Brain pericyte (primary cell): ENCODE results near the gene GRK4.

Experiments used
- DNase-seq: peaks from one replicate; pipeline ENCODE4 v3.0.0-alpha.2; 2012; ENCODE audit warnings: low read depth, low spot score

The GRK4 gene

GRCh38 chr4:3011456-3012220, 48.3 kb downstream of the GRK4 start:
- no peak for DNase-seq

- DNase-seq = no peak
Measured at GRCh38 chr4:3013323-3013722, 50.0 kb downstream of the GRK4 start.

- DNase-seq = no peak
Measured at GRCh38 chr4:3013839-3014350, 50.5 kb downstream of the GRK4 start.

- DNase-seq = no peak
Measured at GRCh38 chr4:3016961-3017360, 53.6 kb downstream of the GRK4 start.

GRCh38 chr4:3017504-3017903, 54.1 kb downstream of the GRK4 start:
- DNase-seq = no peak

DNA sequence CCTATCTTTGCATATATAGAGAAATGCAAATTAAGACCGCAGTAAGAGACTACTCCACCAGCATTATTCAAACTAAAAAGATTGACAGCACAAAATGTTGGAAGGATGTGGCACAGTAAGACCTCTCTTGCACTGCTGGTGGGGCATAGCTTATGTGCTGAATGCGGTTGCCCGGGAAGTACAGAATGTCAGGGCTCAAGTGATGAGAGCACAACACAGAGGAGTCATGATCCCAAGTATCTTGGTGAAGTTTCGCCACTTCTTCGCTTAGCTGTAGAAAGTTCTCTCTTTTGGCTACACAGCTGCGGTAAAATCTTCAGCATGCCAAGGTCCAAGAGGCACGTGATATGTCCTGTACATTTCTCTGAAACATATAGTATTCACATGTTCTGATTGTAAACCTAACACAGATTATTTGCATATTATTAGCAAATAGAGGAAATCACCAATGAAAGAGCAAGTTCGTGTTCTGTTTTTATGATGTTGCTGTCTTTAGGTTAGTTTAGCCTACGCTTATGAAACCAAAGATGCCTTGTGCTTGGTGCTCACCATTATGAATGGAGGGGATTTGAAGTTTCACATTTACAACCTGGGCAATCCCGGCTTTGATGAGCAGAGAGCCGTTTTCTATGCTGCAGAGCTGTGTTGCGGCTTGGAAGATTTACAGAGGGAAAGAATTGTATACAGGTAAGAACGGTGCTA, 55.9 kb downstream of the GRK4 start:
- DNase-seq = no peak

DNA sequence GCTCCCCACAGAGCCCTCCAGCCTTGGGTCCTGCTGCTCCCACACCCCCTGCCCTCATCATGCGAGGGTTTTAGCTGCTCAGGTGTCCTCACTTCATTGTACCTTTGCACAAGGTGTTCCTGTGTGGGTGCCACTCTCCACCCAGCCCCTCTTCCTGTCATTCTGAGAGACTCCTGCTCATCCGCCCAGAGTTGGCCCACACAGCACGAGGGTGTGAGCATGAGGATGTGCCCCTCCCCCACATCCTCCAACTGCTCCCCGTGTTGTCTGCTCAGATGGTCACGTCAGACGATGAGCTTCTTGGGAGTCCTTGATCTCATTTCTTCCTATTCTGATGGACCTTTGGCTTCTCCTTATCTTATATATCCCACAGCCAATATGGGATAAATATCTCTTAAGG, 57.8 kb downstream of the GRK4 start:
- DNase-seq = no peak

- no peak for DNase-seq
Measured at GRCh38 chr4:3021627-3022026, 58.3 kb downstream of the GRK4 start.

DNA sequence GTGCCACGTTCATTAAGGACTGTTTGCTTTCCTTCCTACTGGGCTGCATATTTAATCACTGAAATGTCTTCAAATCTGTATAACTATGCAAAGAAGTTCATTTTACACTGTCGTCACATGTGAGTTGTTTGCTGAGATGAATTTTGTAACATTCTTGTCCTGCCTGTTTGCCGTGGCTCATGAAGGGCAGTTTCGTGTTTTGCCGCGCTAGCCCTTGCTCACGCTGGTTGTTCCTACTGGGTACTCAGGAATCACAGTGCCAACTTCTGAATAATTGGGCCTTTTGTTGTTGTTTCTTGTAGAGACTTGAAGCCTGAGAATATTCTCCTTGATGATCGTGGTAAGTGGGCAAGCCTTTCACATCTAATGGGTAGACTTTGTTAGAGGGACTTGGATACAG, 58.7 kb downstream of the GRK4 start:
- DNase-seq = no peak

- DNase-seq = no peak
Measured at GRCh38 chr4:3022651-3023050, 59.3 kb downstream of the GRK4 start.

GRCh38 chr4:3025881-3026280, 62.5 kb downstream of the GRK4 start:
- no peak for DNase-seq

DNA sequence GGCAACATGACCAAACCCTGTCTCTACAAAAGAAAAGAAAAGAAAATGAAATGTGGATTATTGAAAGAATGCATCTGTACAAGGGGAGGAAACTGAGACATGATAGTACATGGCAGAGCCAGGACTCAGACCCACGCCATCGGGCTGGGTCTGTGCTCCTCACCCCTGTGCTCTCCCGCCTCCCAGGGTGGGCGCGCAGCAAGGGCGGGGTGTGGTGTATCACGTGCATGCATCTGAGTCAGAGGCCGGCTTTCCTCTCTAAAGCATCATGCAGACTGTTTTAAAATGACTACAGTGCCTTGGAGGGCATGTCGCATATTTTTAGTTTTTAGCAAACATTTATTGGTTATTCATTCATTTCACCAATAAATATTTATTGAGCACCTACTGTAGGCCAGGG, 63.2 kb downstream of the GRK4 start:
- DNase-seq = no peak

- no peak for DNase-seq
Measured at GRCh38 chr4:3029464-3029863, 66.1 kb downstream of the GRK4 start.

DNA sequence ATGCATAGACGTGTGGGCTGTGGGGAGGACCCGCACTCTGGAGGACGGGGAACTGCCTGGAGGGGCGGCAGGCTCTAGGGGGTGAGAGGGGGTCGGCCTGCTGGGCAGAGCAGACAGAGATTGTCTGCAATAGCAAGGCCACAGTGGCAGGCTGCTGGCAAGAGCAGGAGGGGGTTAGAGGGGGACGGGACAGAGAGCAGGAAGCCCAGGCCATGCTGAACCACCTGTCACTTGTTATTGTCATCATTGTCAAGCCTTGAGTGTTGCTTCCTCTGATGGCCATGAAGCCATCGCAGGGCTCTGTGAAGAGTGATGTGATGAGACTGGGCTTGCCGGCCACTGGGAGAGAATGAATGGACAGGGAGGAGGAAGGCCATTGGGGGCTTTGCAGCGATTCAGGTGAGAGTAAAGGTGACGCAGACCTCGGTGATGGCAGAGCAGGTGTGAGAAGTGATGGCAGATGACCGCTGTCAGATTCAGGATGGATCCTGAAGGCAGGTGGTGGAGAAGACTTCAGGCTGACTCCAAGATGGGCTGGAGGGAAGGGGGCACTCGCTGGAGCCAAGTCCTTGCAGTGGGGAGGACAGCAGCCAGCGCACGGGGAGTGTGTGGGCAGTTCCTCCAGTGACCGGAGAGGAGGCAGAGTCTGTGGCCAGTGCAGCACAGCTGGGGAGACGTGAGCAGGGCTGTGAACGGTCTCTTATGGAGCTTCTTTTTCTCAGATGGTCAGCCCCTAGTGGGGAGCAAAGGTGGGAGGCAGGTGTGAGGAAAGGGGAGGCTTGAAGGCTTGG, 67.4 kb downstream of the GRK4 start:
- no peak for DNase-seq

DNA sequence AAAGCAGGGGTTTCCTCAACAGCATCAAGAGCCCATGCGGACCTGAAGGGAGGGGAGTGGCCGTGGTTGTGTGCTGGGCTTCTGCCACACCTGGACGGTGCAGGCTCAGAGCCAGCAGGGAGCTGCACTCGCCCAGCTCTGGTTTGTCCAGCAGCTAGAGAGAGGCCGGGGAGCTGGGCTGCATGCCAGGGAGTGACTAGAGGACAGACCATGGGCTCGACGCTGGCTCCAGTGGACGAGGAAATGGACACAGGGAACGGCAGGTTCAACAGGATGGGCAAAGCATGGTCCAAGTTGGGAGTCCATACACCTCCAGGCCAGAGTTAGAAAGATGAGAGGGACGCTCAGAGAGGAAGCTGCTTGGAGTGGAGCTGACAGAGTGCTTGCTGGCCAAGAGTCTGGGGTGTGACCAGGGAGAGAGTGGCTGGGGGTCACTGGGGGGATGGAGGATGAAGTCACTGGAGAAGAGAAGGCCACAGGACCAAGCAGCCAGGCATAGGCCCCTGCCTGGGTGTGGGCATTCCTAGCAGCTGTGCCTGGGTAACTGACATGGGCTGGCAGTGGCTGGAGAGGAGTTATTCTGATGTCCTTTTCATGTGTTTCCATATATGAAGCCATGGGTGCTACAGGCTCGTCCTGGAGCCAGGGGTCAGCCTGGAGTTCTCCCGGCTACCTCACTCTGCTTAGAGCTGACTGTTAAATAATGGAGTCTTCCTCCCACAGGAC, 68.1 kb downstream of the GRK4 start:
- DNase-seq = no peak

DNA sequence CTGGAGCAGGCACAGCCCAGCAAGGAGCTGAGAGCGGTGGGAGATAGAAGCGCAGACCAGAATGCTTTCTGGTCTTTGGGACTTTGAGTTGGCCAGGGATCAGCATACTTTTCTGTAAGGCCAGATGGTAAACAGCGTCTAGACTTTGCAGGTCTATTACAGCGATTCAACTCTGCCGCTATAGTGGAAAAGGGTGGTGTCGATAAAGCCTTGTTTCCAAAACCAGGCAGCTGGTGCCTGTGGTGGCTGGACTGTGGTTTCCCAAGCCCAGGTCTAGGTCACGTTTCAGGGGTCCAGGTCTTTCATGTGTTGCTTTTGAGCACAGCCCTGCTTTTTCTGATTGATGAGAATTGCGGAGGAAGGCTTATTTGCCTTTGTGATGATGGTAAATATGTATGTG, 70.9 kb downstream of the GRK4 start:
- DNase-seq = no peak

GRCh38 chr4:3035249-3035648, 71.9 kb downstream of the GRK4 start:
- no peak for DNase-seq

- DNase-seq = no peak
Measured at GRCh38 chr4:3035674-3036073, 72.3 kb downstream of the GRK4 start.

DNA sequence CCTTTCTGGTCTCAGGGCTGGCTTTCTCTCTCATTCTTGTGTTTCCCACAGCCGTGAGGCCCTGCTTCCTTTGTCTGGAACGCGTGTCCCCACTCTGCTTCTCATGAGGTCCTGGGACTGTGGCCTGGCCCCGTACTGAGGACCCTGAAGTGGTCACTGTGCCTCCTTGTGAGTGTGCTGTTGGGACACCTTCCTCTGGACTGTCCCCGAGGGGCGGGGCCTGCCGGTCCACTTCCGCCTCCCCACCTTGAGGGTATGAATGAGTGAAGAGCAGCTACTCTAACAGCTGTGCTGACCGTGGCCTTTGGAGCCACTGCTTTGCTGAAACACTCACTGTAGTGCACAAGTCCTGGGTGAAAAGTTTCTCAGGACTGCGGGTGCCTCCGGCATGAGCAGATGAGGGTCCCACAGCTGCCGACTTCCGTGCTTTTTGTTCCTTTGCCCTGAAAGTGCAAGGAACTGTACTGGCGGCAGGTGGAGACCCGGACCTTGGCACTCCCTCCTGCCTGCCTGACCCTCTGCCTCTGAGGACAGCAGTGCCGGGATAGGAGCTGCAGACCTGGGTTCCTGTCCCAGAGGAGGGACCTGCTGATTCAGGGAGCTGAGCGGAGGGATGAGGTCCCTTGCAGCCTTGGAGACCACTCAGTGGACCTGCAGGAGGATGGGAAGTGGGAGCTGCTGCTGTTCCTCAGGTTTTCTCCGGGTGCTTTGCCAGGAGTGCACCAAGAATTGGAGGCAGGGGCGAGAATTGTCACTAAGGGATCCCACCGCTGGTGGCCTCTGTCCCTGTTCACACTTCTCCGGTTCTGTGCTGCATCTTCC, 73.0 kb downstream of the GRK4 start:
- DNase-seq = no peak

GRCh38 chr4:3037957-3038461, 74.6 kb downstream of the GRK4 start:
- DNase-seq = no peak
